ENCODE results near the gene RNASE8.
A peak's percentile ranks its signal among the peaks of the same experiment; 100 is the strongest.

RNASE8 gene

DNA sequence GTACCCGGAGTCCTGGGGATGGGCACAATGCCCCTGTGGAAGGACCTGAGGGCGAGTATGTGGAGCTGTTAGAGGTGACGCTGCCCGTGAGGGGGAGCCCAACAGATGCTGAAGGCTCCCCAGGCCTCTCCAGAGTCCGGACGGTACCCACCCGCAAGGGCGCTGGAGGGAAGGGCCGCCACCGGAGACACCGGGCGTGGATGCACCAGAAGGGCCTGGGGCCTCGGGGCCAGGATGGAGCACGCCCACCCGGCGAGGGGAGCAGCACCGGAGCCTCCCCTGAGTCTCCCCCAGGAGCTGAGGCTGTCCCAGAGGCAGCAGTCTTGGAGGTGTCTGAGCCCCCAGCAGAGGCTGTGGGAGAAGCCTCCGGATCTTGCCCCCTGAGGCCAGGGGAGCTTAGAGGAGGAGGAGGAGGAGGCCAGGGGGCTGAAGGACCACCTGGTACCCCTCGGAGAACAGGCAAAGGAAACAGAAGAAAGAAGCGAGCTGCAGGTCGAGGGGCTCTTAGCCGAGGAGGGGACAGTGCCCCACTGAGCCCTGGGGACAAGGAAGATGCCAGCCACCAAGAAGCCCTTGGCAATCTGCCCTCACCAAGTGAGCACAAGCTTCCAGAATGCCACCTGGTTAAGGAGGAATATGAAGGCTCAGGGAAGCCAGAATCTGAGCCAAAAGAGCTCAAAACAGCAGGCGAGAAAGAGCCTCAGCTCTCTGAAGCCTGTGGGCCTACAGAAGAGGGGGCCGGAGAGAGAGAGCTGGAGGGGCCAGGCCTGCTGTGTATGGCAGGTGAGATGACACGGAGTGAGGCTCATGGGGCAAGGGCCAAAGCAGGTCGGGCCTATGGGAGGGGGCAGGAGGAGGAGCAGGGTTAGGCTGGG is 17.0 kb downstream of the RNASE8 start:
- DNase-seq, result no peak

DNA sequence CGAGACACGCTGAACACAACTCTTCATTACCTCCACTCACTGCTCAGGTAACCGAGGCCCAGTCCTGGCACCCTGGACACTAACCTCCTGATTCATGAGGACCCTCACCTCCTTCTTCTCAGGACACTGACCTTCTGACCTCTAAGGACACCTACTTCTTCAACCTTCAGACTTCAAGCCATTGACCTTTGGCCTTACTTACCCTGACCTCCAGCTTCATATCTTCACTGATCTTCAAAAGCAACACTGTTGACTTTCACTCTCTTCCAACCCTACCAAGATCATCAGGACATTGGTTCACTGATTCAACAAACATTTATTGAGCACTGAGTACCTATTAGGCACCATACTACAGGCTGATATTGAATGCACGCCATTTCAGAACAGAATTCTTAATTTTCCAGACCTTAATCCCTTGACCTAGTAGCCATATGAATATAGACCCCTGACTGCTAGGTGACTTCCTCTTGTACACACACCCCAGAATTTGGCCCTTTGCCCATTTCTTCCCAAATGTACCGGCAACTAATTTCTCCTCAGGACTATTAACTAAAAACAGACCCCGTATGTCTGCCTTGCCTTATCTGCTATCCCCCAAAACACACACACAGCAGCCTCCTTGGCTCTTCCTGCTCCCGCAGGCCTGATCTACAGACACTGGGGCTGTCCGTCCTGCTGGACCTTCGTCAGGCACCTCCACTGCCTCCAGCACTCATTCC is 18.3 kb downstream of the RNASE8 start:
- DNase-seq, result no peak

DNA sequence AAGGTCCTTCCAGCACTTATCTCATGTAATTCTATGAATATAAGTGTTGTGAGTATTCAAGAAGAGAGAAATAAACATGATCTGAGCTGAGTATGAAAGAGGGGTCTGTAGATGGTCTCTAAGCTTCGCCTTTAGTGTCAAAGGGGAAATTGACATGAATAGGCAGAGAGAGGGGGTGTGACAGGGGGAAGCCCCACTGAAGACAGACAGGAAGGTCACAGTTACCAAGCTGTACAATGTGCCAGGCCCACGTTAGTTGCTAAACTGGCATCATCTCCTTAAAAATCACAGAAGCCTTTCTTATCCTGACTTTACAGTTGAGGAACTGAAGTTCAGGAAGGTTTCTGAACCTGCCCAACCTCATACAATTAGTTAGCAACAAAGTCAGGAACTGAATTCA is 20.1 kb downstream of the RNASE8 start:
- DNase-seq, result no peak

GRCh38 chr14:21078287-21078686 is 20.7 kb downstream of the RNASE8 start:
- no peak for DNase-seq

DNA sequence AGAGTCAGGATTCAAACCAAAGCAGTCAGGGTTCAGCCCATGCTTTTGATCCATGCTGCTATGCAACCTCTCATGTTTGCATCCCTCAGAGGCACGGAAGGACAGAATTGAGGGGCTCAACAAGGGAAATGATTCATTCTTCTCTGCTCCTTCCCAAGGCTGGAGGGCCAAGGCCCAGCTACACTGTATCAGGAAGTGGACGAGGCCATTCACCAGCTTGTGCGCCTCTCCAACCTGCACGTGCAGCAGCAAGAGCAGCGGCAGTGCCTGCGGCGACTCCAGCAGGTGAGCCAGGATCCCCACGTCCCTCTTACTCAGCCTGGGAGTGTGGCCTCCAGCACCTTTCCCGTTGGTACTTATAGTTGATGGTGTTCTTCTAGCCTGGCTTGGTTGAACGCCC is 21.1 kb downstream of the RNASE8 start:
- no peak for DNase-seq

GRCh38 chr14:21081521-21082142 is 24.0 kb downstream of the RNASE8 start:
- DNase-seq, result no peak

DNA sequence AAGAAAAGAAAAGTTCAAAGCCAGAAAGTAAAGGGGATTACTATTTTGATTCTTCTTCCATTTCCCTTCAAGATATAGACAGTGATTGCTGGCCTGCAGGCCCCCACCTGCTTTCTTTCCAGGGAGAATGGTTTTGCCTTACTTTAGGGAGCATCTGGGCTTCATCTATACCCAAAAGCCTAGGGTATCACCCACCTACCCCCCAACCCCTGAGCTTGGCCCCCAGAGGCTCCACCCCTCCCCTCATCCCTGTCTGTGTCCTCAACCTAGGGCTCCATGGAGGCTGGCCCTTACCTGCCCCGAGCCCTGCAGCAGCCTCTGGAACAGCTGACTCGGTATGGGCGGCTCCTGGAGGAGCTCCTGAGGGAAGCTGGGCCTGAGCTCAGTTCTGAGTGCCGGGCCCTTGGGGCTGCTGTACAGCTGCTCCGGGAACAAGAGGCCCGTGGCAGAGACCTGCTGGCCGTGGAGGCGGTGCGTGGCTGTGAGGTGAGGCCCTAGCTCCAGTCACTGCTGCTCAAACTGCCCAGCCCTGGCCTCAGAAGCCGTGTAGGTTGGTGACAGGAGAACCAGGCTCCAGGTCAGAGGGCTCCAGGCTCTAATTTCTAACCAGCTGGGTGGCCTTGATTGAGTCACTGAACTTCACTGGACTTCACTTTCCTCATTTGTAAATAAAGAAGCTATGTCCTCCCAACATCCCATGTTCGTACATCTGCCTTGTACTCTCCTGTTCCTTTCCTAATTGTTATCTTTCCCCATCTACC is 26.1 kb downstream of the RNASE8 start:
- DNase-seq, result no peak

- no peak for DNase-seq
Measured at GRCh38 chr14:21084396-21084795, 26.8 kb downstream of the RNASE8 start.

DNA sequence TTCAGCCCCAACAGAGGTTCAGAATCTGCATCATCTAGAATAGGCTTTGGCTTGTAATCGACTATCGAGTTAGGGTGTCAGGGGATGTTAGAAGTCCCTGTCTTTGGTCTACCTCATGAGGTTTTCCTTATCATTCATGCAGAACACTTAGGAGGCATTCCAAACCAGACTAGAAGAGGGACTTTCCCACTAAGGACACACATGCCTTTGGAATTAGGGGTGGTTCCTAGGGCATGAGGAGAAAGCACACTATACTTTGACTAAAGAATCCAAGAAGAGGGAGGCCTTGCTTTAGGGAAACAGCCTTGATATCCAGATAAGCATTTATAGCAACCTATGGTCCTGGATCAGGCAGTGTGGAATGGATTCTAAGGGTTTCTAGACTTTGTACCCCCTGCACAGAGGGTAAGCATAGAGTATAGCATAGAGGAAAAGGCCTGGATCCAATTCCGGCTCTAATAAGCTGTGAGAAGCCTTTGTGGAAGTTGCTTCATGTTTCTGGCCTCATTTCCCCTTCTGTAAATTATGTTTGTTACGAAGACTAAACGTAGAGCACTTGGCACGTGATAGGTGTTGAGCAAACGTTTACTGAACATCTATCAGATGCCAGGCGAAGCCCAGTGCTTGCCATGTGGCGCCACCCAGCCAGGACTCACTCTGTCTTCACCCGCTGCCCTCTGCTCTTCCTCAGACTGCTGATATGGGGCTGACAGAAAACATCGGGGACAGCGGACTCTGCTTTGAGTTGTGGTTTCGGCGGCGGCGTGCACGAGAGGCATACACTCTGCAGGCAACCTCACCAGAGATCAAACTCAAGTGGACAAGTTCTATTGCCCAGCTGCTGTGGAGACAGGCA is 27.6 kb downstream of the RNASE8 start:
- no peak for DNase-seq

DNA sequence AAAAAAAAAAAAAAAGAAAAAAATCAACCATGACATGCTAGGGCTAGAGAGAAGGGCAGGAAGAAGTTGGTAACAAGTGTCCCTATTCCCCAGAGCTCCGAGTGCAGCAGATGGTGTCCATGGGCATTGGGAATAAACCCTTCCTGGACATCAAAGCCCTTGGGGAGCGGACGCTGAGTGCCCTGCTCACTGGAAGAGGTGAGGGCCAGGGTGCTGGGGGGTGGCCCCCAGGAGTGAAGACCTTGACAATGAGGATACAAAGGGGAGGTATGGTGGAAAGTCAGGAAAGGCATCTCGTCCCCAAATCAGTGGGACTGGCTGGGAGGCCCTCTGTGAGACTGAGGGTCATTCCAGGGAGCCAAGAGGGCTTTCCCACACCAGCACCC is 29.3 kb downstream of the RNASE8 start:
- no peak for DNase-seq

GRCh38 chr14:21087294-21088091 is 29.9 kb downstream of the RNASE8 start:
- peak; percentile 44 for DNase-seq

GRCh38 chr14:21088687-21089086 is 31.1 kb downstream of the RNASE8 start:
- no peak for DNase-seq

GRCh38 chr14:21089271-21089670 is 31.6 kb downstream of the RNASE8 start:
- DNase-seq, result no peak

DNA sequence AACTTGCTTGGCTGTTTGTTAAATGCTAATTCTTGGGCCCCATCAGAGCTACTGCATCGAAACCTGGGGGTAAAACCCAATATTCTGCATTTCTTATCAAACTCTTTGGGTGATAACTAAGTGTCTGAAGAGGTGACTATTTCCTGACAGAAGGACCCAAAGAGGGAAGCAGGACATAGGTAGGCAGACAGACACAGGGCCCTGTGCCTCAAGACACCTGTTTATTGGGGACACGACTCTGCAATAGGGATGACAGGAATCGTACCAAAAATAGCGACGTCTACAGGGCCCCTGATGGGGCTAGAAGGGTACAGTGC is 32.2 kb downstream of the RNASE8 start:
- DNase-seq, result no peak

DNA sequence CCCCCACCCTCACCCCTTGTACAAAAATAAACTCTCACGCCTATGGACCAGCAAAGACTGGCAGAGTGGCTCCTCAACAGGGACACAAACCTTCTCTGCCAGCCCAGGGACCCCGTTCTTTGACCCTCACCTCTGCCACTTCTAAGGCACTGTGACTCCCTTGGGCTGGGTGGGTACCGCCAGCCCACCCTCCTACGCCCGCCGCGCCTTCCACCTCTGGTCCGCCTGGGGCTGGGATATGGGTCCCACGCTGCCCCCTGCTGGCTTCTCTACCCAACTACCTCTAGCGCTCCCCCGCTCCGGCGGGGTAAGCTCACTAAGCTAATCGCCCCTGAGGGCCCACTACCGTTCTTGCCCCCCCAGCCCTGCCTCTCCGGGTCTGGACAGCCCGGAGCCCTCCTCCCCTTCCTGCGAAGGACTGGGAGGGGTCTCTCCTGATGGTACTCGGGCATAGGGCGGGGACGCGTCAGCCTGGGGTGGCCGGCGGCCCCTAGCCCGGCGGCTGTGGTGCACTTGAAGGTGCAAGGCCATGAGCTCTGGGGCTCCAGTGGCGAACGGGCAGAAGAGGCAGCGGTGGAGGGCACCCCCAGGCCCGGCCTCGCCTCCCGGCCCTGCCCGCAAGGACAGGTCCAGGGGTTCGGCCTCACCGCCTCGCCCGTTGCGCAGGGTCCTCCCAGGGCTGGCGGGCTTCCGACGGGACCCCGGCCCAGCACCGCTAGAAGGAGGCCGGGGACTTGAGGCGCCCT is 32.7 kb downstream of the RNASE8 start:
- DNase-seq, result no peak

GRCh38 chr14:21090940-21091663 is 33.5 kb downstream of the RNASE8 start:
- DNase-seq, result no peak

DNA sequence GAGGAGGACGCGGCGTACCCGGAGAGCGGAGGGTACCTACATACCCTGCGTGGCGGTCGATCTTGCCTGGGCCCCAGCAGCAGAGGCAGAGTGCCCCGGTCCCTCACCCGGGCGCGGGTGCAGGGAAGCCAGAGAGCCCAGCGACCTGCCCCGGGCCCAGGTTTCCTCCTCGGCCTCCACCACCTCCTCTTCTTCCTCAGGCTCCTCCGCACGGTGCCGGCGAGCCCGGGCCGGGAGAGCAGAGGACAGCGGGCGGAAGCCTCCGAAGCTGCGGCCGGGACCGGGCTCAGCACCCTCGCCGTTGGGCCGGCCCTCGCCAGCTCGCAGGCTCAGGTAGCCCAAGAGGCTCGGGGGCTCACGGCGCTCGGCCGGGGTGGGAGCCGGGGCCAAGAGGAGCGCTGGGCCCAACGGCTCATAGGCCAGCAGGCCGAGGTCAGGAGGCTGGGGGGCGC is 34.2 kb downstream of the RNASE8 start:
- DNase-seq, result no peak

GRCh38 chr14:21092273-21093011 is 34.8 kb downstream of the RNASE8 start:
- DNase-seq, result peak; percentile 85

DNA sequence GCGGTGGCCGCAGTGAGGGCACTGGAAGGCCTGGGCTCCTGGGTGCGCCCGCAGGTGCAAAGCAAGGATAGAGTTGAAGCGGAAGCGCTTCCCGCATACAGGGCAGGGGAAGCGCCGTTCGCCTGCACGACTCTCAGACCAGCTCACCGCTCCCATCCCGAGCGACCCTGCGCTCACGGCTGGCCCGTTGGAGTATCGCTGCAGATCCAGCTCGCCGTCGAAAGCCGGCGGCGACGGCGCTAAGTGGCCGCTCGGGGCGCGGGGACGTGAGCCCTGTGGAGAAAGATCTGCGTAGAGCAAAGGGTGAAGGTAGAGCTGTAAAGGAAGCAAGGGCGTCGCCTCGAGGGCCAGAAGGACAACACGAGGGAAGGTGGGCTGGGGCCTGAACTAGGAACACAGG is 35.4 kb downstream of the RNASE8 start:
- DNase-seq, result no peak
